Sigmoid colon (tissue), 7 donors: ENCODE measurements around the gene RBM10. TPM values are rescaled to one million over a fixed set of nuclear protein-coding genes. Genes with fewer than 3 reads are reported as not detected.

ENCODE experiments used
- DNase-seq: peaks from one replicate; pipeline ENCODE4 v3.0.0-alpha.2; 2019
- H3K27ac ChIP-seq, 4 donors: fragments of 200-600 bp; sonication (generic); one replicate each; pipeline ENCODE4 v1.5.1; 2016 to 2019; ENCODE audit warnings: mild to moderate bottlenecking in 1 of 4
- H3K27me3 ChIP-seq, 3 donors: fragments of 200-600 bp; sonication (generic); one replicate each; pipeline ENCODE4 v1.5.1; 2019; ENCODE audit warnings: mild to moderate bottlenecking in 1 of 3
- H3K36me3 ChIP-seq, 4 donors: fragments of 200-600 bp; sonication (generic); one replicate each; pipeline ENCODE4 v1.5.1; 2016 to 2019
- H3K4me1 ChIP-seq, 4 donors: fragments of 200-600 bp; sonication (generic); one replicate each; pipeline ENCODE4 v1.5.1; 2017 to 2019
- H3K4me3 ChIP-seq, 4 donors: fragments of 200-600 bp; sonication (generic); one replicate each; pipeline ENCODE4 v1.5.1; 2017 to 2019; ENCODE audit warnings: mild to moderate bottlenecking in 2 of 4, moderate library complexity in 1 of 4
- H3K9me3 ChIP-seq, 4 donors: fragments of 200-600 bp in 3 of 4; sonication (generic) in 3 of 4; one replicate each; pipeline versions ENCODE4 v1.5.1 to v1.6.1; 2013 to 2019
- CTCF ChIP-seq, 4 experiments: fragments of 450-650 bp in 3 of 4; fragments of 200-600 bp in 1 of 4; IDR thresholded peaks; one replicate each; pipeline ENCODE4 v1.5.1; 2016 to 2019; ENCODE audit warnings: antibody characterized with exemption in 4 of 4, mild to moderate bottlenecking in 3 of 4, moderate library complexity in 2 of 4
- EP300 ChIP-seq, 4 donors: sonication (generic); formaldehyde crosslinking; IDR thresholded peaks; one replicate each; pipeline ENCODE4 v1.6.1; 2017; ENCODE audit warnings: antibody characterized with exemption in 4 of 4
- POLR2A ChIP-seq, 2 donors: fragments of 450-650 bp; IDR thresholded peaks; one replicate each; pipeline ENCODE4 v1.6.1; 2016; ENCODE audit warnings: antibody characterized with exemption in 2 of 2, mild to moderate bottlenecking in 2 of 2, moderate library complexity in 2 of 2
- POLR2AphosphoS5 ChIP-seq, 4 donors: sonication (generic); formaldehyde crosslinking; IDR thresholded peaks; one replicate each; pipeline ENCODE4 v1.6.1; 2017; ENCODE audit warnings: antibody characterized with exemption in 4 of 4
- WGBS, 2 donors: extraction: QIAGEN DNeasy Blood & Tissue Kit; methylation state at CpG; one replicate each; pipeline ENCODE4 v1.1.7; 2013; 5-methylcytosine and 5-hydroxymethylcytosine counted together
- intact Hi-C: fragments of 100-400 bp; cut with DNase I; formaldehyde crosslinking; loops from one replicate; pipeline ENCODE4 v1.15.1; 2023
- polyA plus RNA-seq, 3 donors: library from polyadenylated mRNA; stranded (reverse); fragments of 200-250 nt; gene quantifications; one replicate each; pipeline ENCODE4 v1.2.3, GENCODE V29; 2013
- total RNA-seq, 4 donors: library from RNA; depleted of rRNA; stranded (reverse); fragments of >200 nt; gene quantifications; one replicate each; pipeline ENCODE4 v1.1.0, GENCODE V29; 2016
- donor health status: healthy with polysubstance abuse.
- donor health status: Bipolar disorder and iron deficiency.
- donor health status: healthy.

RBM10 gene
- total and polyA plus RNA-seq, 7 donors, result 15.0 to 44.3 (median 22.4) TPM

GRCh38 chrX:47169726-47170515 lies 24.9 kb downstream of the RBM10 start:
- 82 to 84% methylated on average over 13 of the region's 13 CpGs for WGBS, 2 donors
- H3K27me3 ChIP-seq, result no peaks in the 10 kb centered on the region
- TF ChIP-seq EP300 (IDR thresholded peaks at IDR 0.05) (no peak), POLR2A (IDR thresholded peaks at IDR 0.05) (no peak), CTCF (IDR thresholded peaks at IDR 0.05) (no peak), POLR2AphosphoS5 (IDR thresholded peaks at IDR 0.05) (no peak)
- H3K36me3 ChIP-seq, result peaks cover 9 to 48% (median 15%) of the 10 kb centered on the region in 4 donors
- no peaks in the 10 kb centered on the region for H3K9me3 ChIP-seq
- no peak overlapping the region for H3K4me3 ChIP-seq
- DNase-seq, result no peak
- H3K4me1 ChIP-seq, result peaks cover 0 to 10% (median 0%) of the 10 kb centered on the region in 4 donors
- intact Hi-C loops, result no loop called here
- no peak overlapping the region for H3K27ac ChIP-seq

- intact Hi-C loops, result no loop called here
- Histone ChIP-seq H3K27me3 (no peaks in the 10 kb centered on the region), H3K27ac (no peak overlapping the region), H3K4me1 (peaks cover 0 to 10% (median 0%) of the 10 kb centered on the region in 4 donors), H3K4me3 (no peak overlapping the region), H3K36me3 (peaks cover 9 to 58% (median 21%) of the 10 kb centered on the region in 4 donors), H3K9me3 (no peaks in the 10 kb centered on the region)
- DNase-seq, result no peak
- WGBS, 2 donors, result 94 to 98% methylated on average over 32 to 34 of the region's 34 CpGs
- TF ChIP-seq POLR2A (IDR thresholded peaks at IDR 0.05), result no peak
- no peak for TF ChIP-seq EP300 (IDR thresholded peaks at IDR 0.05)
- no peak for TF ChIP-seq POLR2AphosphoS5 (IDR thresholded peaks at IDR 0.05)
- TF ChIP-seq CTCF (IDR thresholded peaks at IDR 0.05), result no peak
Measured at GRCh38 chrX:47170861-47171692, 26.1 kb downstream of the RBM10 start.

GRCh38 chrX:47171996-47172395 lies 27.0 kb downstream of the RBM10 start:
- Histone ChIP-seq H3K9me3 (no peaks in the 10 kb centered on the region), H3K4me1 (peaks cover 0 to 10% (median 0%) of the 10 kb centered on the region in 4 donors), H3K4me3 (no peak overlapping the region), H3K27me3 (no peaks in the 10 kb centered on the region), H3K27ac (no peak overlapping the region), H3K36me3 (peaks cover 9 to 67% (median 23%) of the 10 kb centered on the region in 4 donors)
- 94 to 95% methylated on average over 2 of the region's 2 CpGs for WGBS, 2 donors
- TF ChIP-seq POLR2A (IDR thresholded peaks at IDR 0.05) (no peak), CTCF (IDR thresholded peaks at IDR 0.05) (no peak), POLR2AphosphoS5 (IDR thresholded peaks at IDR 0.05) (no peak), EP300 (IDR thresholded peaks at IDR 0.05) (no peak)
- intact Hi-C loops, result no loop called here
- no peak for DNase-seq

- Histone ChIP-seq H3K9me3 (no peaks in the 10 kb centered on the region), H3K4me3 (no peak overlapping the region), H3K36me3 (peaks cover 9 to 73% (median 23%) of the 10 kb centered on the region in 4 donors), H3K27me3 (no peaks in the 10 kb centered on the region), H3K27ac (no peak overlapping the region), H3K4me1 (peaks cover 0 to 10% (median 0%) of the 10 kb centered on the region in 4 donors)
- intact Hi-C loops, result no loop called here
- TF ChIP-seq CTCF (IDR thresholded peaks at IDR 0.05) (no peak), EP300 (IDR thresholded peaks at IDR 0.05) (no peak), POLR2AphosphoS5 (IDR thresholded peaks at IDR 0.05) (no peak), POLR2A (IDR thresholded peaks at IDR 0.05) (no peak)
- DNase-seq, result no peak
- WGBS, 2 donors, result 91 to 96% methylated on average over 7 of the region's 7 CpGs
Measured at GRCh38 chrX:47172549-47172948, 27.5 kb downstream of the RBM10 start.
